Neural cell (in vitro differentiated cells): Measurements from ENCODE around the gene IREB2. TPM values are rescaled to one million over a fixed set of nuclear protein-coding genes. Genes with fewer than 3 reads are reported as not detected.

Experiments used
- H2AFZ ChIP-seq: fragments of 200-600, 300-800 bp; sonication (generic), shearing (Covaris generic); 2 replicates; pipeline ENCODE4 v1.6.0; 2014; ENCODE audit warnings: low read depth, mild to moderate bottlenecking, antibody characterized with exemption, low read length, moderate library complexity
- H3F3A ChIP-seq: fragments of 200-600 bp; shearing (Covaris generic); 2 replicates; pipeline ENCODE4 v1.6.1; 2016; ENCODE audit warnings: mild to moderate bottlenecking, moderate library complexity, mixed read lengths, antibody characterized with exemption, low read length; ENCODE audit not compliant: insufficient read depth, poor library complexity, severe bottlenecking
- H3K27ac ChIP-seq: fragments of 200-600, 300-800 bp; sonication (generic), shearing (Covaris generic); 2 replicates; pipeline ENCODE4 v1.5.1; 2014; ENCODE audit warnings: mild to moderate bottlenecking, low read length, moderate library complexity
- H3K27me3 ChIP-seq: fragments of 300-800, 200-600 bp; sonication (generic), shearing (Covaris generic); 2 replicates; pipeline ENCODE4 v1.6.0; 2014; ENCODE audit warnings: mild to moderate bottlenecking, low read depth, low read length, moderate library complexity; ENCODE audit not compliant: insufficient read depth
- H3K36me3 ChIP-seq: fragments of 300-800, 200-600 bp; sonication (generic), shearing (Covaris generic); 2 replicates; pipeline ENCODE4 v1.5.1; 2014; ENCODE audit warnings: mild to moderate bottlenecking, antibody characterized with exemption, low read length, moderate library complexity; ENCODE audit not compliant: insufficient read depth
- H3K4me2 ChIP-seq: fragments of 300-800, 200-600 bp; sonication (generic), shearing (Covaris generic); 2 replicates; pipeline ENCODE4 v1.6.0; 2014; ENCODE audit warnings: mild to moderate bottlenecking, low read length
- H3K4me3 ChIP-seq: fragments of 300-800, 200-600 bp; sonication (generic), shearing (Covaris generic); 2 replicates; pipeline ENCODE4 v1.5.1; 2014; ENCODE audit warnings: mild to moderate bottlenecking, low read length, moderate library complexity
- H3K79me2 ChIP-seq: fragments of 200-600 bp; shearing (Covaris generic); replicated peaks from 2 replicates; pipeline ENCODE4 v1.6.0; 2014; ENCODE audit warnings: mild to moderate bottlenecking, low read length, moderate library complexity; ENCODE audit not compliant: insufficient read depth
- H3K9ac ChIP-seq: fragments of 300-800, 200-600 bp; sonication (generic), shearing (Covaris generic); 2 replicates; pipeline ENCODE4 v1.6.1; 2016; ENCODE audit warnings: mild to moderate bottlenecking, low read length, mixed read lengths
- H3K9me2 ChIP-seq: fragments of 200-600 bp; shearing (Covaris generic); 2 replicates; pipeline ENCODE4 v1.6.1; 2016; ENCODE audit warnings: mild to moderate bottlenecking, low read length, mixed read lengths; ENCODE audit not compliant: insufficient read depth
- H3K9me3 ChIP-seq: fragments of 200-600, 300-800 bp; sonication (generic), shearing (Covaris generic); 2 replicates; pipeline ENCODE4 v1.6.1; 2016; ENCODE audit warnings: mild to moderate bottlenecking, mixed run types, low read length, moderate library complexity, mixed read lengths
- H4K20me1 ChIP-seq: fragments of 200-600 bp; shearing (Covaris generic); 2 replicates; pipeline ENCODE4 v1.6.1; 2016; ENCODE audit warnings: mild to moderate bottlenecking, mixed run types; ENCODE audit not compliant: insufficient read depth
- EP300 ChIP-seq: fragments of 450-650 bp; conservative IDR thresholded peaks from 2 replicates; pipeline ENCODE4 v1.6.1; 2014; ENCODE audit warnings: antibody characterized with exemption, mild to moderate bottlenecking, moderate library complexity; ENCODE audit not compliant: poor library complexity, severe bottlenecking
- MXI1 ChIP-seq: fragments of 450-650 bp; conservative IDR thresholded peaks from 2 replicates; pipeline ENCODE4 v1.6.1; 2014; ENCODE audit warnings: antibody characterized with exemption, mild to moderate bottlenecking; ENCODE audit not compliant: poor library complexity, severe bottlenecking
- POLR2AphosphoS5 ChIP-seq: IDR thresholded peaks from 2 replicates; pipeline ENCODE4 v1.6.1; 2012
- RAD21 ChIP-seq: fragments of 450-650 bp; conservative IDR thresholded peaks from 2 replicates; pipeline ENCODE4 v1.6.1; 2014; ENCODE audit warnings: antibody characterized with exemption, mild to moderate bottlenecking, moderate library complexity
- SMC3 ChIP-seq: fragments of 450-650 bp; conservative IDR thresholded peaks from 2 replicates; pipeline ENCODE4 v1.6.1; 2014; ENCODE audit warnings: antibody characterized with exemption, mild to moderate bottlenecking, moderate library complexity; ENCODE audit not compliant: poor library complexity
- TAF1 ChIP-seq: IDR thresholded peaks from 2 replicates; pipeline ENCODE4 v1.6.1; 2012; ENCODE audit warnings: low read depth
- polyA plus RNA-seq: library from polyadenylated mRNA; depleted of rRNA; stranded (reverse); fragments of >200 nt; gene quantifications from 2 replicates; pipeline ENCODE4 v1.2.3, GENCODE V29; 2014
- TF ChIP-seq, protein P1 (sequence below): fragments of 450-650 bp; IDR thresholded peaks from 2 replicates; pipeline ENCODE4 v1.5.1; 2014; ENCODE audit warnings: antibody characterized with exemption, mild to moderate bottlenecking, moderate library complexity; ENCODE audit not compliant: poor library complexity, severe bottlenecking
- TF ChIP-seq, protein P2 (sequence below): IDR thresholded peaks from 2 replicates; pipeline ENCODE4 v1.6.1; 2012; ENCODE audit warnings: borderline replicate concordance

Gene IREB2
- polyA plus RNA-seq, 1 donor from 2014 or later: 45.5 TPM

DNA sequence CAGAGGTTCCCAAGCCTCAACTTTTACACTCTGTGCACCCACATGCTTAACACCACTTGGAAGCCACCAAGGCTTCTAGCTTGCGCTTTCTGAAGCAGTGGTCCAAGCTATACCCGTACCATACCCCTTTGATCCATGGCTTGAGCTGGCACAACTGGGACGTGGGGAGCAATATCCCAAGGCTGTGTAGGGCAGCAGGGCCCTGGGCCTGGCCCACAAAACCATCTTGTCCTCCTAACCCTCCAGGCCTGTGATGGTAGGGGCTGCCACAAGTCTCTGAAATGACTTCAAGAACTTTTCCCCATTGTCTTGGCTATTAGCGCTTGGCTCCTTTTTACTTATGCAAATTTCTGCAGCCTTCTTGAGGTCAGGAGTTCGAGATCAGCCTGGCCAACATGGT, 86.2 kb downstream of the IREB2 start:
- H3F3A ChIP-seq: no peaks in the 10 kb centered on the region
- no peak overlapping the region for H3K4me2 ChIP-seq
- no peaks in the 10 kb centered on the region for H3K79me2 ChIP-seq
- no peaks in the 10 kb centered on the region for H3K27me3 ChIP-seq
- H3K36me3 ChIP-seq: no peaks in the 10 kb centered on the region
- H2AFZ ChIP-seq: no peak overlapping the region
- H3K9ac ChIP-seq: no peak overlapping the region
- H3K9me3 ChIP-seq: no peaks in the 10 kb centered on the region
- H4K20me1 ChIP-seq: no peaks in the 10 kb centered on the region
- no peak overlapping the region for H3K4me3 ChIP-seq
- no peak overlapping the region for H3K27ac ChIP-seq
- H3K9me2 ChIP-seq: no peaks in the 10 kb centered on the region
- TF ChIP-seq POLR2AphosphoS5 (no peak), MXI1 (no peak), SMC3 (no peak), EP300 (no peak)
- TF ChIP-seq, protein P1, sequence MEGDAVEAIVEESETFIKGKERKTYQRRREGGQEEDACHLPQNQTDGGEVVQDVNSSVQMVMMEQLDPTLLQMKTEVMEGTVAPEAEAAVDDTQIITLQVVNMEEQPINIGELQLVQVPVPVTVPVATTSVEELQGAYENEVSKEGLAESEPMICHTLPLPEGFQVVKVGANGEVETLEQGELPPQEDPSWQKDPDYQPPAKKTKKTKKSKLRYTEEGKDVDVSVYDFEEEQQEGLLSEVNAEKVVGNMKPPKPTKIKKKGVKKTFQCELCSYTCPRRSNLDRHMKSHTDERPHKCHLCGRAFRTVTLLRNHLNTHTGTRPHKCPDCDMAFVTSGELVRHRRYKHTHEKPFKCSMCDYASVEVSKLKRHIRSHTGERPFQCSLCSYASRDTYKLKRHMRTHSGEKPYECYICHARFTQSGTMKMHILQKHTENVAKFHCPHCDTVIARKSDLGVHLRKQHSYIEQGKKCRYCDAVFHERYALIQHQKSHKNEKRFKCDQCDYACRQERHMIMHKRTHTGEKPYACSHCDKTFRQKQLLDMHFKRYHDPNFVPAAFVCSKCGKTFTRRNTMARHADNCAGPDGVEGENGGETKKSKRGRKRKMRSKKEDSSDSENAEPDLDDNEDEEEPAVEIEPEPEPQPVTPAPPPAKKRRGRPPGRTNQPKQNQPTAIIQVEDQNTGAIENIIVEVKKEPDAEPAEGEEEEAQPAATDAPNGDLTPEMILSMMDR: no peak

DNA sequence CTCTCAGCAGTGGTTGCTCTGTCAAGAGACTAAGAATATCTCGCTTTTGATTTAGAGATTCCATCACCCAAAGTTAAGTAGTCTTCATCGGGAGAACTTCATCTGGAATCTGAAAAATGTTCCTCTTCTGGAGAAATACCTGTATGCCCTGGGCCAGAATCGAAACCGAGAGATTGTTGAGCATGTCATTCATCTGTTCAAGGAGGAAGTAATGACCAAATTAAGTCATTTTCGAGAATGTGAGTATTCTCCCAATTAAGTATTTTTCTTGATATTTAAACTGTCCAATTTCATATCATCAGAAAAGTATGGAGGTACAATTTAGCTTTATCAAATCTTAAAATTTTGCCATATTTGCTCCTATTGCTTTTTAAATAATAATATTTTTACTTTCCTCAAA, 89.3 kb downstream of the IREB2 start:
- no peak overlapping the region for H2AFZ ChIP-seq
- no peaks in the 10 kb centered on the region for H3K36me3 ChIP-seq
- no peak overlapping the region for H3K27ac ChIP-seq
- no peaks in the 10 kb centered on the region for H3F3A ChIP-seq
- H3K79me2 ChIP-seq: no peaks in the 10 kb centered on the region
- H3K9ac ChIP-seq: no peak overlapping the region
- no peak overlapping the region for H3K4me3 ChIP-seq
- H3K9me3 ChIP-seq: no peaks in the 10 kb centered on the region
- no peaks in the 10 kb centered on the region for H3K27me3 ChIP-seq
- TF ChIP-seq, protein P1: no peak
- TF ChIP-seq RAD21 (no peak), SMC3 (no peak), TAF1 (no peak), MXI1 (no peak)
- TF ChIP-seq, protein P2, sequence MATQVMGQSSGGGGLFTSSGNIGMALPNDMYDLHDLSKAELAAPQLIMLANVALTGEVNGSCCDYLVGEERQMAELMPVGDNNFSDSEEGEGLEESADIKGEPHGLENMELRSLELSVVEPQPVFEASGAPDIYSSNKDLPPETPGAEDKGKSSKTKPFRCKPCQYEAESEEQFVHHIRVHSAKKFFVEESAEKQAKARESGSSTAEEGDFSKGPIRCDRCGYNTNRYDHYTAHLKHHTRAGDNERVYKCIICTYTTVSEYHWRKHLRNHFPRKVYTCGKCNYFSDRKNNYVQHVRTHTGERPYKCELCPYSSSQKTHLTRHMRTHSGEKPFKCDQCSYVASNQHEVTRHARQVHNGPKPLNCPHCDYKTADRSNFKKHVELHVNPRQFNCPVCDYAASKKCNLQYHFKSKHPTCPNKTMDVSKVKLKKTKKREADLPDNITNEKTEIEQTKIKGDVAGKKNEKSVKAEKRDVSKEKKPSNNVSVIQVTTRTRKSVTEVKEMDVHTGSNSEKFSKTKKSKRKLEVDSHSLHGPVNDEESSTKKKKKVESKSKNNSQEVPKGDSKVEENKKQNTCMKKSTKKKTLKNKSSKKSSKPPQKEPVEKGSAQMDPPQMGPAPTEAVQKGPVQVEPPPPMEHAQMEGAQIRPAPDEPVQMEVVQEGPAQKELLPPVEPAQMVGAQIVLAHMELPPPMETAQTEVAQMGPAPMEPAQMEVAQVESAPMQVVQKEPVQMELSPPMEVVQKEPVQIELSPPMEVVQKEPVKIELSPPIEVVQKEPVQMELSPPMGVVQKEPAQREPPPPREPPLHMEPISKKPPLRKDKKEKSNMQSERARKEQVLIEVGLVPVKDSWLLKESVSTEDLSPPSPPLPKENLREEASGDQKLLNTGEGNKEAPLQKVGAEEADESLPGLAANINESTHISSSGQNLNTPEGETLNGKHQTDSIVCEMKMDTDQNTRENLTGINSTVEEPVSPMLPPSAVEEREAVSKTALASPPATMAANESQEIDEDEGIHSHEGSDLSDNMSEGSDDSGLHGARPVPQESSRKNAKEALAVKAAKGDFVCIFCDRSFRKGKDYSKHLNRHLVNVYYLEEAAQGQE: no peak
- no peaks in the 10 kb centered on the region for H4K20me1 ChIP-seq
- H3K9me2 ChIP-seq: no peaks in the 10 kb centered on the region
- no peak overlapping the region for H3K4me2 ChIP-seq
